ENCODE results near the gene DRD5.
"Not testable (repeated sequence)": the region's sequence is repeated elsewhere in the genome, so short reads cannot be mapped to it uniquely, and the experiment has no call there.

- TF ChIP-seq CTCF (conservative IDR thresholded peaks at IDR 0.05 in 1 of 2, IDR thresholded peaks at IDR 0.05 in 1 of 2; ENCODE audit: extremely low read depth in 1 of 2, insufficient read depth in 1 of 2, low read depth in 1 of 2, low read length in 2 of 2); EZH2 (IDR thresholded peaks at IDR 0.05; ENCODE audit: borderline replicate concordance, low read length): not testable (repeated sequence)
These were observed 15.2 kb downstream of the DRD5 start for GRCh38 chr4:9796641-9797040.
